C4-2B (cell line): ENCODE measurements around the gene CFAP90.
A peak's percentile ranks its signal among the peaks of the same experiment; 100 is the strongest.

Experiments
- H3K27ac ChIP-seq: fragments of 450-650 bp; 2 replicates; pipeline ENCODE4 v1.5.1; 2017
- ZFX ChIP-seq: fragments of 450-650 bp; IDR thresholded peaks from 2 replicates; pipeline ENCODE4 v1.6.1; 2017
- TF ChIP-seq, protein P1 (sequence below): fragments of 450-650 bp; conservative IDR thresholded peaks from 2 replicates; pipeline ENCODE4 v1.5.1; 2017; ENCODE audit warnings: mild to moderate bottlenecking

The CFAP90 gene

DNA sequence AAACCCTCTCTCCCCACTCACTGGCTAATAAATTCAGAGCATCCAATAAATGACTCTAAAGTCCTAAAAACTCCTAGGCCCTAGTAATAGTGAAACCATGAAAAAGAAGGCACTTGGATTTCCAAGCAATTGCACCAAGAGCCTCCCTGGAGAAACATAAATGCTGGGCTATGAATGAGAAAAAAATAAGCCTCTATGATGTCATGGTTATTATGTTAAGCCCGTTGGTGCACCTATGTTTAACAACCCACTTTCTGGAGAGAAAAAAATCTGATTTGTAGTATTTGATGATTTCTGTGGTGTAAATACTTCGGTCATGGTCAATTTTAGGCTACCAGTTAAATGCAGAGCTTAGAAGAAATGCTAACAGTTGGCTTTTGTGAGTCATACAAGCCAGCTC lies 8.4 kb downstream of the CFAP90 start:
- TF ChIP-seq, protein P1, sequence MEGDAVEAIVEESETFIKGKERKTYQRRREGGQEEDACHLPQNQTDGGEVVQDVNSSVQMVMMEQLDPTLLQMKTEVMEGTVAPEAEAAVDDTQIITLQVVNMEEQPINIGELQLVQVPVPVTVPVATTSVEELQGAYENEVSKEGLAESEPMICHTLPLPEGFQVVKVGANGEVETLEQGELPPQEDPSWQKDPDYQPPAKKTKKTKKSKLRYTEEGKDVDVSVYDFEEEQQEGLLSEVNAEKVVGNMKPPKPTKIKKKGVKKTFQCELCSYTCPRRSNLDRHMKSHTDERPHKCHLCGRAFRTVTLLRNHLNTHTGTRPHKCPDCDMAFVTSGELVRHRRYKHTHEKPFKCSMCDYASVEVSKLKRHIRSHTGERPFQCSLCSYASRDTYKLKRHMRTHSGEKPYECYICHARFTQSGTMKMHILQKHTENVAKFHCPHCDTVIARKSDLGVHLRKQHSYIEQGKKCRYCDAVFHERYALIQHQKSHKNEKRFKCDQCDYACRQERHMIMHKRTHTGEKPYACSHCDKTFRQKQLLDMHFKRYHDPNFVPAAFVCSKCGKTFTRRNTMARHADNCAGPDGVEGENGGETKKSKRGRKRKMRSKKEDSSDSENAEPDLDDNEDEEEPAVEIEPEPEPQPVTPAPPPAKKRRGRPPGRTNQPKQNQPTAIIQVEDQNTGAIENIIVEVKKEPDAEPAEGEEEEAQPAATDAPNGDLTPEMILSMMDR: no peak
- no peak for TF ChIP-seq ZFX

DNA sequence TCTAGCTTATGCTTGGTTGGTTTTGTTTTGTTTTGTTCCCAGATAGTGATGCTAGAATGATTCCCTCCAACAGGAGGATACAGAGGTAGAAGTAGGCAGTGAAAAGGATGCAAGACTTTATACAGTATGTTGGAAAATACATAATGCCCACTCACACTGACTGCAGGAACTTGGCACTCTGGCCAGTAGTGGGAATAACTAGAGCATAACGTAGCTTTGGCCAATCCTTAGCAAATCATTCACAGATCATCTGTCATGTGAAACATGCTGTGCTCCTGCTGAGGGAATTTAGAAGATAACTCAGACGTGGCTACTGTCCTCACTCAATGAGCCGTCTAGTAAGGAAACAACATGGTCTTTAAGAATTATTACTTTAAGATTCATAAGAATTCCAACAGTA lies 13.5 kb downstream of the CFAP90 start:
- no peak overlapping the region for H3K27ac ChIP-seq
- TF ChIP-seq, protein P1: no peak
- TF ChIP-seq ZFX: no peak

More for the DNA sequence above, 8.4 kb downstream of the CFAP90 start:
- H3K27ac ChIP-seq: no peak overlapping the region

DNA sequence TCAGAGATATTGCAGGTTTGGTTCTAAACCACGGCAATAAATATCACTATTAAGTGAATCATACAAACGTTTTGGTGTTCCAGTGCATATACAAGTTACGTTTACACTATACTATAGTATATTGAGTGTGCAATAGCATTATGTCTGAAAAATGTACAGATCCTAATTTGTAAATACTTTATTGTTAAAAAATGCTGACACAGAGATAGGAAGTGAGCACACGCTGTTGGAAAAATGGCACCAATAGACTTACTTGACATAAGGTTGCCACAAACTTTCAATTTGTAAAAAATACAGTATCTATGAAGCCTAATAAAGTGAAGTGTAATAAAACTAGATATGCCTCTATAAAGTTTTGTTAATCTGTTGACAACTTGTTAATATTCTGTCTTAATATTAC lies 16.0 kb downstream of the CFAP90 start:
- no peak overlapping the region for H3K27ac ChIP-seq
- TF ChIP-seq, protein P1: no peak
- TF ChIP-seq ZFX: no peak

DNA sequence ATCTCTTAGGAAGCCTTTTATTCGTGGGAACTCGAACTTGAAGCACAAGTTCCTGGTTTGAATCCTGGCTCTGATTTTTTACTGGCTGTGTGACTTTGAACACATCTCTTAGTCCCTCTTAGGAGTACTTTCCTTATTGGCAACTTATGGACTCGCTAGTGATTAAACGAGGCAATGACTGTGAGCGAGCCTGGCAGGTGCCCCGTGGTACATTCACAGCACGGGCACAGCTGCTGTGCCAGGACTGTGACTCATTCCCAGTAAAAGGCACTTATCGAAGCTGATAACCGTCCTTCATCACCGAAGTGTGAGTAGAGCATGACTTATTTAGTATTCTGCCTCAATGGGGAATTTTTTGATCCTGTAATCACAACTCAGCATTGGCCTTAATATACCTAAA lies 22.7 kb downstream of the CFAP90 start:
- H3K27ac ChIP-seq: no peak overlapping the region
- TF ChIP-seq ZFX: no peak
- TF ChIP-seq, protein P1: no peak

DNA sequence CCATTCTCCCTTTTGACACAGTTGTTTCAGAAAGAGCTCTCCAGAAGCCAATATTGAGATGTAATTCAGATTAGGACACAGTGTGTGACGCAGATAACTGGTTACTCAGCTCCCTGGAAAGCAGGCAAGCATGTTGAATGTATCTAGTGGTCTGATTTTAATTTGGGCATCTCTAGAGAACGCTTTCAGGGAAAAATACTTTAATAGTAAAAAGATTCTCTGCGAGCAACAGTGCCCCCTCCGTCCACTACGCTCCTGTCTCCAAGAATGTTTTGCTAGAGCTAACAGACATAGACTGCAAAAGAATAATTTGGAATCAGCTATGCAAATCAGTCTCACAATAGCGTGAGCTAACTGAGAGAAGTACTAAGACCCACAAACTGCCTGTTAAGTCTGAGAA lies 23.3 kb downstream of the CFAP90 start:
- no peak for TF ChIP-seq ZFX
- TF ChIP-seq, protein P1: peak; percentile 9; the same call in 1 of the 2 replicates
- no peak overlapping the region for H3K27ac ChIP-seq

DNA sequence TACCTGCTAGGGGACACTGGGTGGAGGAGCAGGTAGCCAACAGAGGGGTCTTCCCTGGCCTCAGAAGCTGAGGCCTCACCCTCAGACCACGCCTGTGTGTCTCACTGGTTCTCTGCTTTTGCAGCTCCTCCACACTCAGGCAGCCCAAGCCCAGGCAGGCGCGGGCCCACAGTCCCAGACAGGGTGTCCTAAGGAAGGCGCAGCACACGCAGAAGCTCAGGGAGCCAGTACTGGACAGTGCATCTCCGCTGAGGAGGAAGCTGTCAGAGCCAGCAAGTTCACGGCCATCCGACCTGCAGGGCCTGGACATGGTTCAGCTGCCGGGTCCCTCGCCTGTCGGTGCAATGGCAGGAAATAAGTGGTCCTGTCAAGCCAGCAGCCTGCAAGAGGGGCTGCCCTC lies 25.3 kb downstream of the CFAP90 start:
- H3K27ac ChIP-seq: no peak overlapping the region
- TF ChIP-seq ZFX: no peak
- TF ChIP-seq, protein P1: no peak

DNA sequence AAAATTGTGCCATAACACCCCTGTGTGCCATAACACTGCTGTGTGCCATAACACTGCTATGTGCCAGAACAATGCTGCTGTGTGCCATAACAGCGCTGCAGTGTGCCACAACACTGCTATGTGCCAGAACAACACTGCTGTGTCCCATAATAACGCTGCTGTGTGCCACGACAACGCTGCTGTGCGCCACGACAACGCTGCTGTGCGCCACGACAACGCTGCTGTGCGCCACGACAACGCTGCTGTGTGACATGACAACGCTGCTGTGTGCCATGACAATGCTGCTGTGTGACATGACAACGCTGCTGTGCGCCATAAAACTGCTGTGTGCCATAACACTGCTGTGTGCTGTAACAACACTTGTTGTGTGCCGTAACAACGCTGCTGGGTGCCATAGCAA lies 25.9 kb downstream of the CFAP90 start:
- H3K27ac ChIP-seq: no peak overlapping the region
- no peak for TF ChIP-seq ZFX
- TF ChIP-seq, protein P1: no peak
